Fibroblast of lung (primary cell): Measurements from ENCODE around the gene OVCH1. TPM values are rescaled to one million over a fixed set of nuclear protein-coding genes. Genes with fewer than 3 reads are reported as not detected.

Experiments
- DNase-seq, 2 donors: peaks; one replicate each; pipeline versions ENCODE4 v3.0.0 to v3.0.0-alpha.2; 2010; ENCODE audit warnings: low read depth in 2 of 2
- H2AFZ ChIP-seq: 2 replicates; pipeline ENCODE4 v1.5.1; 2012; ENCODE audit warnings: low read length, control low read depth, inconsistent platforms
- H3K27ac ChIP-seq: 2 replicates; pipeline ENCODE4 v1.5.1; 2011; ENCODE audit warnings: low read length, control low read depth; ENCODE audit not compliant: insufficient read depth
- H3K27me3 ChIP-seq: 2 replicates; pipeline ENCODE4 v1.5.1; 2011; ENCODE audit warnings: mild to moderate bottlenecking, low read length; ENCODE audit not compliant: control insufficient read depth, insufficient read depth
- H3K36me3 ChIP-seq: 2 replicates; pipeline ENCODE4 v1.5.1; 2011; ENCODE audit warnings: low read length; ENCODE audit not compliant: control insufficient read depth, insufficient read depth
- H3K4me1 ChIP-seq: 2 replicates; pipeline ENCODE4 v1.5.1; 2011; ENCODE audit warnings: low read length; ENCODE audit not compliant: control insufficient read depth, insufficient read depth; ENCODE audit errors: extremely low read depth
- H3K4me2 ChIP-seq: 2 replicates; pipeline ENCODE4 v1.5.1; 2011; ENCODE audit warnings: low read length, control low read depth; ENCODE audit not compliant: insufficient read depth; ENCODE audit errors: extremely low read depth
- H3K4me3 ChIP-seq, 4 experiments: fragments of 200-600 bp in 1 of 4; sonication (generic) in 1 of 4; replicated peaks in 1 of 4; 2 replicates each; pipeline ENCODE4 v1.5.1; 2011 to 2016; ENCODE audit warnings: low read length in 4 of 4, low read depth in 3 of 4, mild to moderate bottlenecking in 3 of 4, control low read depth in 2 of 4, inconsistent platforms in 1 of 4, mixed read lengths in 1 of 4; ENCODE audit not compliant: insufficient read depth in 1 of 4; ENCODE audit errors: control extremely low read depth in 1 of 4
- H3K79me2 ChIP-seq: 2 replicates; pipeline ENCODE4 v1.5.1; 2012; ENCODE audit warnings: mild to moderate bottlenecking, low read length, inconsistent platforms; ENCODE audit not compliant: control insufficient read depth, insufficient read depth
- H3K9ac ChIP-seq: 2 replicates; pipeline ENCODE4 v1.5.1; 2011; ENCODE audit warnings: mild to moderate bottlenecking, low read length, control low read depth; ENCODE audit not compliant: insufficient read depth
- H3K9me3 ChIP-seq: 2 replicates; pipeline ENCODE4 v1.5.1; 2012; ENCODE audit warnings: low read depth, low read length; ENCODE audit not compliant: control insufficient read depth, insufficient read depth
- H4K20me1 ChIP-seq: 2 replicates; pipeline ENCODE4 v1.5.1; 2011; ENCODE audit warnings: low read length; ENCODE audit not compliant: control insufficient read depth, insufficient read depth; ENCODE audit errors: extremely low read depth
- EZH2 ChIP-seq: IDR thresholded peaks from 2 replicates; pipeline ENCODE4 v1.5.1; 2012; ENCODE audit warnings: low read length, control low read depth, mild to moderate bottlenecking; ENCODE audit errors: missing control alignments
- polyA plus RNA-seq, 2 donors: library from polyadenylated mRNA; depleted of rRNA in 1 of 2; stranded (reverse) in 1 of 2; unstranded in 1 of 2; fragments of >200 nt; gene quantifications; 2 replicates each; pipeline ENCODE4 v1.2.1, GENCODE V29; 2011 to 2012; ENCODE audit warnings: missing spikeins in 1 of 2
- total RNA-seq: library from RNA; depleted of rRNA; stranded (reverse); fragments of >200 nt; gene quantifications from 2 replicates; pipeline ENCODE4 v1.2.1, GENCODE V29; 2014
- TF ChIP-seq, protein P1 (sequence below), 2 donors: IDR thresholded peaks in 1 of 2; conservative IDR thresholded peaks in 1 of 2; 1 replicate in 1 of 2; 2 replicates in 1 of 2; pipeline ENCODE4 v1.5.1; 2011 to 2012; ENCODE audit warnings: low read length in 2 of 2, control low read depth in 1 of 2, inconsistent platforms in 1 of 2, low read depth in 1 of 2, mild to moderate bottlenecking in 1 of 2

The OVCH1 gene
- total and polyA plus RNA-seq, 2 donors (not counting 1 experiment from before 2014, with no cell fraction given) = 0.06 to 1.2 TPM

- TF ChIP-seq EZH2 = no peak
- TF ChIP-seq, protein P1, sequence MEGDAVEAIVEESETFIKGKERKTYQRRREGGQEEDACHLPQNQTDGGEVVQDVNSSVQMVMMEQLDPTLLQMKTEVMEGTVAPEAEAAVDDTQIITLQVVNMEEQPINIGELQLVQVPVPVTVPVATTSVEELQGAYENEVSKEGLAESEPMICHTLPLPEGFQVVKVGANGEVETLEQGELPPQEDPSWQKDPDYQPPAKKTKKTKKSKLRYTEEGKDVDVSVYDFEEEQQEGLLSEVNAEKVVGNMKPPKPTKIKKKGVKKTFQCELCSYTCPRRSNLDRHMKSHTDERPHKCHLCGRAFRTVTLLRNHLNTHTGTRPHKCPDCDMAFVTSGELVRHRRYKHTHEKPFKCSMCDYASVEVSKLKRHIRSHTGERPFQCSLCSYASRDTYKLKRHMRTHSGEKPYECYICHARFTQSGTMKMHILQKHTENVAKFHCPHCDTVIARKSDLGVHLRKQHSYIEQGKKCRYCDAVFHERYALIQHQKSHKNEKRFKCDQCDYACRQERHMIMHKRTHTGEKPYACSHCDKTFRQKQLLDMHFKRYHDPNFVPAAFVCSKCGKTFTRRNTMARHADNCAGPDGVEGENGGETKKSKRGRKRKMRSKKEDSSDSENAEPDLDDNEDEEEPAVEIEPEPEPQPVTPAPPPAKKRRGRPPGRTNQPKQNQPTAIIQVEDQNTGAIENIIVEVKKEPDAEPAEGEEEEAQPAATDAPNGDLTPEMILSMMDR (conservative IDR thresholded peaks at IDR 0.05 in 1 of 2, IDR thresholded peaks at IDR 0.05 in 1 of 2; ENCODE audit: low read depth in 1 of 2, low read length in 2 of 2) = no peak
- no peaks in the 10 kb centered on the region for H3K79me2 ChIP-seq
- H3K4me2 ChIP-seq = no peak overlapping the region
- no peak overlapping the region for H3K4me3 ChIP-seq
- H3K9me3 ChIP-seq = no peaks in the 10 kb centered on the region
- no peak overlapping the region for H3K27ac ChIP-seq
- H3K36me3 ChIP-seq = no peaks in the 10 kb centered on the region
- DNase-seq = no peak
- H3K4me1 ChIP-seq = no peaks in the 10 kb centered on the region
- no peaks in the 10 kb centered on the region for H4K20me1 ChIP-seq
- no peaks in the 10 kb centered on the region for H3K27me3 ChIP-seq
- H3K9ac ChIP-seq = no peak overlapping the region
- H2AFZ ChIP-seq = no peak overlapping the region
Measured at GRCh38 chr12:29403991-29404390, 93.5 kb downstream of the OVCH1 start.

GRCh38 chr12:29402437-29402836, 95.0 kb downstream of the OVCH1 start:
- no peak overlapping the region for H3K4me3 ChIP-seq
- no peak for TF ChIP-seq EZH2
- TF ChIP-seq, protein P1 (conservative IDR thresholded peaks at IDR 0.05 in 1 of 2, IDR thresholded peaks at IDR 0.05 in 1 of 2; ENCODE audit: low read depth in 1 of 2, low read length in 2 of 2) = no peak
- H3K4me1 ChIP-seq = no peaks in the 10 kb centered on the region
- DNase-seq = no peak
- H3K27ac ChIP-seq = no peak overlapping the region
- no peaks in the 10 kb centered on the region for H3K27me3 ChIP-seq
- H4K20me1 ChIP-seq = no peaks in the 10 kb centered on the region
- H3K36me3 ChIP-seq = no peaks in the 10 kb centered on the region
- H2AFZ ChIP-seq = no peak overlapping the region
- no peaks in the 10 kb centered on the region for H3K9me3 ChIP-seq
- H3K79me2 ChIP-seq = no peaks in the 10 kb centered on the region
- no peak overlapping the region for H3K4me2 ChIP-seq
- H3K9ac ChIP-seq = no peak overlapping the region

- Histone ChIP-seq H3K4me1 (no peaks in the 10 kb centered on the region), H3K79me2 (no peaks in the 10 kb centered on the region), H3K36me3 (no peaks in the 10 kb centered on the region), H3K4me3 (no peak overlapping the region), H3K4me2 (no peak overlapping the region), H3K9me3 (no peaks in the 10 kb centered on the region), H2AFZ (no peak overlapping the region), H3K9ac (no peak overlapping the region), H3K27ac (no peak overlapping the region), H3K27me3 (no peaks in the 10 kb centered on the region), H4K20me1 (no peaks in the 10 kb centered on the region)
- TF ChIP-seq, protein P1 (conservative IDR thresholded peaks at IDR 0.05 in 1 of 2, IDR thresholded peaks at IDR 0.05 in 1 of 2; ENCODE audit: low read depth in 1 of 2, low read length in 2 of 2) = no peak
- no peak for TF ChIP-seq EZH2
- no peak for DNase-seq
Measured at GRCh38 chr12:29398495-29398894, 99.0 kb downstream of the OVCH1 start.
